Mesendoderm (in vitro differentiated cells): ENCODE data around the gene PWWP2A.
"Not testable (repeated sequence)": the region's sequence is repeated elsewhere in the genome, so short reads cannot be mapped to it uniquely, and the experiment has no call there.

Experiments used
- DNase-seq: peaks from one replicate; pipeline ENCODE4 v3.0.0; 2013
- H2AK5ac ChIP-seq: 2 replicates; pipeline ENCODE4 v1.6.1; 2013; ENCODE audit warnings: low read length, inconsistent platforms
- H2BK120ac ChIP-seq: 2 replicates; pipeline ENCODE4 v1.6.1; 2013; ENCODE audit warnings: low read depth, mild to moderate bottlenecking, low read length, moderate library complexity, mixed read lengths
- H2BK15ac ChIP-seq: replicated peaks from 2 replicates; pipeline ENCODE4 v1.6.1; 2013; ENCODE audit warnings: low read depth, mild to moderate bottlenecking, moderate library complexity
- H2BK5ac ChIP-seq: 2 replicates; pipeline ENCODE4 v1.6.1; 2013; ENCODE audit warnings: low read length, inconsistent platforms
- H3K18ac ChIP-seq: 2 replicates; pipeline ENCODE4 v1.6.1; 2013; ENCODE audit warnings: mild to moderate bottlenecking, low read length, mixed read lengths
- H3K23ac ChIP-seq: one replicate; pipeline ENCODE4 v1.6.1; 2013; ENCODE audit warnings: low read length
- H3K27ac ChIP-seq: 2 replicates; pipeline ENCODE4 v1.5.1; 2013; ENCODE audit warnings: low read depth, mild to moderate bottlenecking, inconsistent platforms, low read length, moderate library complexity
- H3K27me3 ChIP-seq: 2 replicates; pipeline ENCODE4 v1.6.1; 2013; ENCODE audit warnings: low read length, control low read depth, mild to moderate bottlenecking, inconsistent platforms; ENCODE audit not compliant: insufficient read depth, poor library complexity
- H3K36me3 ChIP-seq: 2 replicates; pipeline ENCODE4 v1.6.1; 2013; ENCODE audit warnings: low read length, inconsistent platforms; ENCODE audit not compliant: control insufficient read depth, insufficient read depth
- H3K4ac ChIP-seq: one replicate; pipeline ENCODE4 v1.6.1; 2013; ENCODE audit warnings: low read depth, mild to moderate bottlenecking, low read length, moderate library complexity
- H3K4me1 ChIP-seq: 2 replicates; pipeline ENCODE4 v1.6.1; 2013; ENCODE audit warnings: low read depth, low read length, inconsistent platforms; ENCODE audit not compliant: control insufficient read depth
- H3K4me2 ChIP-seq: 2 replicates; pipeline ENCODE4 v1.6.1; 2013; ENCODE audit warnings: low read length
- H3K4me3 ChIP-seq: 2 replicates; pipeline ENCODE4 v1.5.1; 2013; ENCODE audit warnings: mild to moderate bottlenecking, low read length
- H3K56ac ChIP-seq: one replicate; pipeline ENCODE4 v1.6.1; 2013; ENCODE audit warnings: low read length
- H3K79me1 ChIP-seq: 2 replicates; pipeline ENCODE4 v1.6.1; 2013; ENCODE audit warnings: low read length, inconsistent platforms
- H3K79me2 ChIP-seq: 2 replicates; pipeline ENCODE4 v1.6.1; 2013; ENCODE audit warnings: mild to moderate bottlenecking, low read length; ENCODE audit not compliant: control insufficient read depth, insufficient read depth
- H3K9ac ChIP-seq: 2 replicates; pipeline ENCODE4 v1.6.1; 2013; ENCODE audit warnings: low read length, inconsistent platforms
- H4K5ac ChIP-seq: one replicate; pipeline ENCODE4 v1.6.1; 2013; ENCODE audit warnings: low read length
- H4K8ac ChIP-seq: one replicate; pipeline ENCODE4 v1.6.1; 2013; ENCODE audit warnings: low read depth, mild to moderate bottlenecking, control low read depth, low read length, moderate library complexity
- WGBS: extraction: QIAGEN DNeasy Blood & Tissue Kit; methylation state at CpG from one replicate; pipeline ENCODE4 v1.1.7; 2013; ENCODE audit warnings: low lambda C conversion rate, missing lambda C conversion rate; ENCODE audit not compliant: insufficient coverage; ENCODE audit errors: extremely low coverage; 5-methylcytosine and 5-hydroxymethylcytosine counted together

The PWWP2A gene

DNA sequence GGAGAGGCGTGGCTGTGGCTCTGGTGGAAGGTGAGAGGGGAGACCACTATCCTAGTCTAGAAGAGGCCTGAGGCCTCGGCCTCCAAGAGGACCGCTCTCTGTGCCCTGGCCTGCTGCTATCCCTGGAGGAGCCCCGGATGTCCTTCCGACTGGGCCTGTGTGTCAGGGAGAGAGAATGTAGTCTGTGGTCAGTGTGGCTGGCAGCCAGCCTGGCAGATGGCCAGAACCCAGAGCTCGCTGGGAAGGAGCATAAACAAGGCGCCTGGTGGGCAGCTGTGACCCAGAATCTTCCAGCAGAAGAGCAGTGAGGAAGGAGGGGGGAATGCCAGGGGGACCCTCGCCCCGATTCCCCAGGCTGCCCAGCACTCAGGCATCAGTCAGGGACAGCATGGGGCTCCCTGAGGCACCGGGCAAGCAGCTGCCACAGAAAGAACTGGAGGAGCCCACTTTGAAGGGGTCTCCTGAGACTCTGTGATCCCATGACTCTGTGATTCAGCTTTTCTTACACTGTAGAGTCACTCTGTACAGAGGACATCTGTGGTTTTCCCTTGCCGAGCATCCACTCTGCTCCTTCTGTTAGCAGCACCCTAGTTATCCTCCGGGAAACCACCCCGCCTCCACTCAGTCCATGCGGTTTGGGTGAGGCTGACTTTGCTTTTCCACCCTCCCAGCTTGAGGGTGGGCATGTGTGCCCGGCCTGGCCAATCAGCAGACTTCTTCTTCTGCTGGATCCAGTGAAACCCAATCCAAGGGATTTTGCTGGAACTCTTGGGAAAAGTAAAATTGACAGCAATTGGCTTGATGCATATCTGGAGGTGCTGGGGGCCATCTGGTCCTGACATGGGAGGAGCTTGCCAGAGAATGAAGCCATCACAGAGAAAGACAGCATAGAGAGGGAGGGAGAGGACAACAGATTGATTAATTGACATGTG, 46.2 kb upstream of the PWWP2A start:
- Histone ChIP-seq H3K27ac (no peak overlapping the region), H2BK5ac (no peak overlapping the region), H3K18ac (no peak overlapping the region), H3K23ac (no peak overlapping the region), H3K9ac (no peak overlapping the region), H3K79me1 (no peaks in the 10 kb centered on the region), H2AK5ac (peak overlapping the region; percentile 45), H4K8ac (no peak overlapping the region), H3K4me3 (no peak overlapping the region), H3K56ac (peak overlapping the region; percentile 59), H3K27me3 (no peaks in the 10 kb centered on the region), H4K5ac (no peak overlapping the region), H3K4me1 (peaks cover 12% of the 10 kb centered on the region), H2BK120ac (no peak overlapping the region), H3K79me2 (no peaks in the 10 kb centered on the region), H3K4ac (peak overlapping the region; percentile 49), H3K36me3 (no peaks in the 10 kb centered on the region), H3K4me2 (no peak overlapping the region), H2BK15ac (no peak overlapping the region)
- WGBS = no CpG with 5 or more reads among the region's 15 CpGs
- peak; percentile 93 for DNase-seq

GRCh38 chr5:160162910-160163309, 43.7 kb upstream of the PWWP2A start:
- Histone ChIP-seq H3K4me1 (peaks cover 16% of the 10 kb centered on the region), H3K79me1 (no peaks in the 10 kb centered on the region), H3K18ac (no peak overlapping the region), H4K8ac (no peak overlapping the region), H2AK5ac (no peak overlapping the region), H3K27ac (no peak overlapping the region), H3K9ac (no peak overlapping the region), H3K4ac (no peak overlapping the region), H2BK15ac (no peak overlapping the region), H3K4me3 (no peak overlapping the region), H3K79me2 (no peaks in the 10 kb centered on the region), H3K36me3 (no peaks in the 10 kb centered on the region), H3K23ac (no peak overlapping the region), H4K5ac (no peak overlapping the region), H3K56ac (no peak overlapping the region), H2BK120ac (no peak overlapping the region), H3K4me2 (no peak overlapping the region), H3K27me3 (no peaks in the 10 kb centered on the region), H2BK5ac (no peak overlapping the region)
- WGBS = no CpG with 5 or more reads among the region's 7 CpGs
- DNase-seq = no peak

- no peak overlapping the region for H3K9ac ChIP-seq
- peak; percentile 85 for DNase-seq
Measured at GRCh38 chr5:160161626-160162025, 42.4 kb upstream of the PWWP2A start.

DNA sequence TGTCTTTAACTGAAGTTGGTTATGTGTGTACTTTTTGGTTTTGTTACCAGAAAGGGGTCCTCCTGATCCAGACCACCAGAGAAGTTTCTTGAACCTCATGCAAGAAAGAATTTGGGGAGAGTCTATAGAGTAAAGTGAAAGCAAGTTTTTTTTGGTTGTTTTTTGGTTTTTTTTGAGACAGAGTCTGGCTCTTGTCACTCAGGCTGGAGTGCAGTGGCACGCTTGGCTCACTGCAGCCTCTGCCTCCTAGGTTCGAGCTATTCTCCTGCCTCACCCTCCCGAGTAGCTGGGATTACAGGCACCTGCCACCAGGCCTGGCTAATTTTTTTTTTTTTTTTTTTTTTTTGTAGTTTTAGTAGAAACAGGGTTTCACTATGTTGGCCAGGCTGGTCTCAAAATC, 41.6 kb upstream of the PWWP2A start:
- H3K36me3 ChIP-seq, H3K4me2 ChIP-seq: not testable (repeated sequence)

More at GRCh38 chr5:160161626-160162025, 42.4 kb upstream of the PWWP2A start:
- Histone ChIP-seq H3K79me2 (no peaks in the 10 kb centered on the region), H3K18ac (no peak overlapping the region), H4K8ac (no peak overlapping the region), H2BK5ac (no peak overlapping the region), H2AK5ac (no peak overlapping the region), H3K36me3 (no peaks in the 10 kb centered on the region), H3K4me2 (no peak overlapping the region), H3K27me3 (no peaks in the 10 kb centered on the region), H3K4me1 (peaks cover 13% of the 10 kb centered on the region), H3K4ac (no peak overlapping the region), H3K23ac (no peak overlapping the region), H2BK15ac (no peak overlapping the region), H3K4me3 (no peak overlapping the region), H3K79me1 (no peaks in the 10 kb centered on the region), H4K5ac (no peak overlapping the region), H2BK120ac (no peak overlapping the region), H3K56ac (no peak overlapping the region), H3K27ac (no peak overlapping the region)
- WGBS = no CpG with 5 or more reads among the region's 6 CpGs

GRCh38 chr5:160159991-160160792, 40.9 kb upstream of the PWWP2A start:
- peak overlapping the region; percentile 6 for H3K9ac ChIP-seq
- no peak overlapping the region for H3K4ac ChIP-seq
- H3K79me2 ChIP-seq = no peaks in the 10 kb centered on the region
- H2BK15ac ChIP-seq = peak overlapping the region; percentile 2
- peak overlapping the region; percentile 42 for H3K18ac ChIP-seq
- no peaks in the 10 kb centered on the region for H3K36me3 ChIP-seq
- H3K4me3 ChIP-seq = no peak overlapping the region
- no peak overlapping the region for H2BK120ac ChIP-seq
- peak overlapping the region; percentile 76 for H3K56ac ChIP-seq
- no peak overlapping the region for H3K4me2 ChIP-seq
- H3K27ac ChIP-seq = peak overlapping the region; percentile 18
- H3K27me3 ChIP-seq = no peaks in the 10 kb centered on the region
- DNase-seq = peak; percentile 96
- no peaks in the 10 kb centered on the region for H3K79me1 ChIP-seq
- H2AK5ac ChIP-seq = no peak overlapping the region
- WGBS = no CpG with 5 or more reads among the region's 19 CpGs
- H3K4me1 ChIP-seq = peaks cover 8% of the 10 kb centered on the region
- H4K5ac ChIP-seq = no peak overlapping the region
- peak overlapping the region; percentile 55 for H2BK5ac ChIP-seq
- no peak overlapping the region for H3K23ac ChIP-seq
- no peak overlapping the region for H4K8ac ChIP-seq

More for the DNA sequence above, 41.6 kb upstream of the PWWP2A start:
- DNase-seq, H2BK120ac ChIP-seq, H3K27me3 ChIP-seq, H2BK5ac ChIP-seq, H3K4me1 ChIP-seq, H4K5ac ChIP-seq, H3K23ac ChIP-seq, H2AK5ac ChIP-seq, H3K4ac ChIP-seq, H3K79me1 ChIP-seq, H3K4me3 ChIP-seq, H4K8ac ChIP-seq, H3K79me2 ChIP-seq: not testable (repeated sequence)
- Histone ChIP-seq H3K27ac (peak overlapping the region; percentile 18), H3K9ac (peak overlapping the region; percentile 4), H2BK15ac (peak overlapping the region; percentile 2), H3K56ac (peak overlapping the region; percentile 19), H3K18ac (peak overlapping the region; percentile 42)
- WGBS = no CpG with 5 or more reads among the region's 3 CpGs
